K562 (cell line): ENCODE results near the gene CSNK1G1. TPM values are rescaled to one million over a fixed set of nuclear protein-coding genes. Genes with fewer than 3 reads are reported as not detected.
A peak's percentile ranks its signal among the peaks of the same experiment; 100 is the strongest.

Experiments used
- BHLHE40 ChIP-seq: IDR thresholded peaks from 2 replicates; pipeline ENCODE4 v1.6.1; 2011; ENCODE audit warnings: low read length, improper control_type of control experiment
- CHD1 ChIP-seq: fragments of 200-600 bp; sonication (generic); IDR thresholded peaks from one replicate; pipeline ENCODE4 v1.6.1; 2012; ENCODE audit warnings: mild to moderate bottlenecking, moderate library complexity, low read length, inconsistent platforms
- FOXK2 ChIP-seq, 2 experiments: fragments of 450-650 bp; IDR thresholded peaks in 1 of 2; conservative IDR thresholded peaks in 1 of 2; 2 replicates each; pipeline ENCODE4 v1.6.1; 2016; ENCODE audit warnings: low read depth in 2 of 2, mild to moderate bottlenecking in 1 of 2
- HDAC2 ChIP-seq: fragments of 450-650 bp; IDR thresholded peaks from 2 replicates; pipeline ENCODE4 v1.6.1; 2016; ENCODE audit warnings: mild to moderate bottlenecking
- HEY1 ChIP-seq: fragments of 250-450 bp; sonication (Bioruptor Pico); IDR thresholded peaks from 2 replicates; pipeline ENCODE4 v1.5.0; 2020; ENCODE audit warnings: mild to moderate bottlenecking, moderate library complexity, borderline replicate concordance
- HNRNPK ChIP-seq: fragments of 200-400 bp; formaldehyde crosslinking; IDR thresholded peaks from one replicate; pipeline ENCODE4 v1.6.1; 2018; ENCODE audit warnings: mild to moderate bottlenecking, low read depth, low read length; ENCODE audit not compliant: poor library complexity, severe bottlenecking
- MYC ChIP-seq, 2 experiments: fragments of 250-450 bp in 1 of 2; sonication (Bioruptor Pico) in 1 of 2; IDR thresholded peaks; 2 replicates each; pipeline versions ENCODE4 v1.5.1 to v1.6.1; 2012 to 2021; ENCODE audit warnings: low read depth in 2 of 2, borderline replicate concordance in 1 of 2, improper control_type of control experiment in 1 of 2, low read length in 1 of 2, mild to moderate bottlenecking in 1 of 2, moderate library complexity in 1 of 2
- NEUROD1 ChIP-seq: fragments of 150-350 bp; IDR thresholded peaks from 2 replicates; pipeline ENCODE4 v1.6.1; 2014; ENCODE audit warnings: borderline replicate concordance, low read length, low read depth; ENCODE audit not compliant: partially characterized antibody
- PHB ChIP-seq: fragments of 250-450 bp; sonication (Bioruptor Pico); IDR thresholded peaks from 2 replicates; pipeline ENCODE4 v1.5.0; 2021
- POLR2AphosphoS5 ChIP-seq: IDR thresholded peaks from 2 replicates; pipeline ENCODE4 v1.6.1; 2011; ENCODE audit warnings: mild to moderate bottlenecking, low read depth, low read length, moderate library complexity; ENCODE audit not compliant: control insufficient read depth, insufficient read depth
- RBM15 ChIP-seq: fragments of 200-400 bp; formaldehyde crosslinking; IDR thresholded peaks from 2 replicates; pipeline ENCODE4 v1.6.1; 2018; ENCODE audit warnings: mild to moderate bottlenecking, low read length, moderate library complexity; ENCODE audit not compliant: insufficient read depth
- SAP30 ChIP-seq: fragments of 200-600 bp; sonication (generic); IDR thresholded peaks from 2 replicates; pipeline ENCODE4 v1.6.1; 2012; ENCODE audit warnings: borderline replicate concordance, low read depth, mild to moderate bottlenecking, moderate library complexity, low read length, control low read depth, inconsistent platforms; ENCODE audit not compliant: insufficient read depth, poor library complexity, severe bottlenecking
- SP2 ChIP-seq: IDR thresholded peaks from 2 replicates; pipeline ENCODE4 v1.6.1; 2011; ENCODE audit warnings: mild to moderate bottlenecking, low read depth, low read length, moderate library complexity; ENCODE audit not compliant: poor library complexity, severe bottlenecking; ENCODE audit errors: extremely low read depth
- TAF1 ChIP-seq: IDR thresholded peaks from 2 replicates; pipeline ENCODE4 v1.6.1; 2011; ENCODE audit warnings: mild to moderate bottlenecking, low read length, moderate library complexity; ENCODE audit not compliant: insufficient read depth, control insufficient read depth, severe bottlenecking; ENCODE audit errors: extremely low read depth
- TEAD2 ChIP-seq: fragments of 450-650 bp; IDR thresholded peaks from 2 replicates; pipeline ENCODE4 v1.6.1; 2016; ENCODE audit warnings: missing genetic modification characterization, control low read depth, missing compliant biosample characterization
- YY1 ChIP-seq, 3 experiments: IDR thresholded peaks; 2 replicates each; pipeline ENCODE4 v1.6.1; 2011; ENCODE audit warnings: low read length in 2 of 3, mild to moderate bottlenecking in 2 of 3, moderate library complexity in 2 of 3, borderline replicate concordance in 1 of 3, control low read depth in 1 of 3, low read depth in 1 of 3; ENCODE audit not compliant: insufficient read depth in 3 of 3, insufficient replicate concordance in 2 of 3, control insufficient read depth in 1 of 3, insufficient read length in 1 of 3; ENCODE audit errors: extremely low read depth in 1 of 3
- ZBTB17 ChIP-seq: fragments of 450-650 bp; formaldehyde crosslinking; IDR thresholded peaks from 2 replicates; pipeline ENCODE4 v1.4.0; 2020; ENCODE audit warnings: mild to moderate bottlenecking
- ZKSCAN8 ChIP-seq: fragments of 200-800 bp; sonication (Bioruptor generic); IDR thresholded peaks from 2 replicates; pipeline ENCODE4 v1.6.1; 2016; ENCODE audit warnings: missing genetic modification characterization, missing compliant biosample characterization
- ZNF12 ChIP-seq: sonication (generic); formaldehyde crosslinking; IDR thresholded peaks from 2 replicates; pipeline ENCODE4 v1.4.0; 2020; ENCODE audit warnings: mild to moderate bottlenecking, missing genetic modification reagents
- ZNF146 ChIP-seq: IDR thresholded peaks from one replicate; pipeline ENCODE4 v1.6.1; 2018; ENCODE audit warnings: missing compliant biosample characterization; ENCODE audit not compliant: unreplicated experiment
- polyA plus RNA-seq, 8 experiments: library from polyadenylated mRNA; depleted of rRNA in 4 of 8; stranded (reverse) in 5 of 8; unstranded in 3 of 8; fragments of >200 nt; fragmentation: Nextera tagmentation in 2 of 8; fragmentation: Illumina TruSeq in 1 of 8; extraction: Ambion mirVana in 2 of 8; extraction: Trizol in 1 of 8; gene quantifications; 2 replicates each; pipeline versions ENCODE4 v1.2.1 to v1.2.3, GENCODE V29; 2011 to 2014; ENCODE audit warnings: inconsistent platforms in 1 of 8, missing spikeins in 1 of 8
- total RNA-seq, 7 experiments: library from RNA; depleted of rRNA in 6 of 7; stranded (reverse); fragments of >200 nt in 6 of 7; fragmentation: Illumina TruSeq in 2 of 7; extraction: Trizol in 2 of 7; gene quantifications; 2 replicates each; pipeline versions ENCODE4 v1.2.1 to v1.2.3, GENCODE V29; 2011 to 2021; ENCODE audit warnings: low replicate concordance in 1 of 7
- TF ChIP-seq, protein P1 (sequence below): sonication (generic); formaldehyde crosslinking; IDR thresholded peaks from 2 replicates; pipeline ENCODE4 v1.8.0; 2022; ENCODE audit warnings: missing genetic modification reagents, mild to moderate bottlenecking, moderate library complexity, borderline replicate concordance
- TF ChIP-seq, protein P2 (sequence below), 2 experiments: fragments of 250-450 bp in 1 of 2; fragments of 450-650 bp in 1 of 2; sonication (Bioruptor Pico) in 1 of 2; IDR thresholded peaks; 2 replicates each; pipeline versions ENCODE4 v1.6.1 to v1.8.0; 2016 to 2021; ENCODE audit warnings: mild to moderate bottlenecking in 2 of 2, moderate library complexity in 2 of 2, missing compliant biosample characterization in 1 of 2, missing genetic modification characterization in 1 of 2
- TF ChIP-seq, protein P3 (sequence below), 2 experiments: fragments of 450-650 bp in 1 of 2; sonication (generic) in 1 of 2; formaldehyde crosslinking; conservative IDR thresholded peaks; 2 replicates each; pipeline versions ENCODE4 v1.4.0 to v1.8.1; 2020 to 2022; ENCODE audit warnings: mild to moderate bottlenecking in 1 of 2, missing genetic modification reagents in 1 of 2

CSNK1G1 gene
- total and polyA plus RNA-seq, 9 of the 15 experiments (the other 6 are each of a cell fraction or from before 2014, with no cell fraction given) = 4.5 to 18.5 (median 9.5) TPM

DNA sequence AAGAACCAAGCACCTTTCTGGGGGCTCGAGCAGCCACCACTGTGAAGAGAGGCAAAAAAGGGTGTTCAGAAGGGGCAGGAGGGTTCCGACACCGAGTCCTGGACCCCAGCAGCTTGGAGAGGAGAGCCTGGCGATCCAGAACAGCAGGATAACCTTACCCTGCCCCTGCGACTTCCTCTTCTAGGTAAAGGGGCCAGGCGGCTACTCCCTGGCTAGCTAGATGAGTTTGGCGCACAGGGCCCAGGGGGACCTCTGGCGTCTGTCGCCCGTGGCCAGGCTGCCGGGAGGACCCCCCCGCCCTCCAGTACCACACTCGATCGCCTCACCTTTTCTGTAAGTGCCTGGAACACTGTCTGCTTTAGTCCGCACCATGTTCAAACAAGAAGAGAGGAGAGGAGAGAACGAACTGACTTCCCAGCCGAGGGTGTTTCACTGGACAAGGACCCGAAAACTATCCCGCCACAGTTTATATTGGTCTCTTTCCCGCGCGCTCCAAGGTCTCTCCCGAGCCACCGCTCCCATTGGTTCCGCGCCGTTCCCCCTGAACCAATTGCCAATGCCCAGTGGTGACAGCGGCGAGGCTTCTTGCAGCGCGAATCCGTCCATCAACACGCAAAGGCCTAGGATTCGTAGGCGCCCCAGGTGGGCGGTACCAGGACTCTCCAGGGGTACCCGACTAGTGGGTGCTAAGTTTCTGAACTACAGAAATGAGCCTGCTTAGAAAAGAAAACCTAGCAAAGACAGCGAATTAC is 25.2 kb upstream of the CSNK1G1 start, which contains the start of gene PCLAF (continued):
- TF ChIP-seq ZNF146 (CRISPR knock-in tag) (no peak), TEAD2 (tag) (no peak), MYC (IDR thresholded peaks at IDR 0.05; ENCODE audit: low read depth, low read length) (peak; percentile 30; the same call in 1 of the 2 replicates), MYC (CRISPR knock-in tag; IDR thresholded peaks at IDR 0.05; ENCODE audit: borderline replicate concordance, low read depth) (no peak), POLR2AphosphoS5 (peak; percentile 95), HNRNPK (no peak), RBM15 (no peak), SP2 (peak; percentile 87), CHD1 (peak; percentile 36), ZBTB17 (CRISPR knock-in tag) (no peak), TAF1 (peak; percentile 84), HEY1 (CRISPR knock-in tag) (no peak), YY1 (IDR thresholded peaks at IDR 0.05; ENCODE audit: borderline replicate concordance in 1 of 3, control insufficient read depth in 1 of 3, extremely low read depth in 1 of 3, insufficient read depth in 3 of 3, insufficient read length in 1 of 3, insufficient replicate concordance in 2 of 3, low read depth in 1 of 3, low read length in 2 of 3) (peak in 1 of 3 experiments; percentile 13), PHB (CRISPR knock-in tag) (no peak), ZKSCAN8 (CRISPR knock-in tag) (no peak), HDAC2 (0 out of 2 replicates have a peak, but pooled peaks have one; percentile 26), NEUROD1 (peak; percentile 97), BHLHE40 (no peak), ZNF12 (CRISPR knock-in tag) (no peak), SAP30 (peak; percentile 86), FOXK2 (conservative IDR thresholded peaks at IDR 0.05 in 1 of 2, IDR thresholded peaks at IDR 0.05 in 1 of 2; ENCODE audit: low read depth in 2 of 2) (peak; percentile 66 to 78; a peak in 2 of 4 replicates)
- TF ChIP-seq, protein P1, sequence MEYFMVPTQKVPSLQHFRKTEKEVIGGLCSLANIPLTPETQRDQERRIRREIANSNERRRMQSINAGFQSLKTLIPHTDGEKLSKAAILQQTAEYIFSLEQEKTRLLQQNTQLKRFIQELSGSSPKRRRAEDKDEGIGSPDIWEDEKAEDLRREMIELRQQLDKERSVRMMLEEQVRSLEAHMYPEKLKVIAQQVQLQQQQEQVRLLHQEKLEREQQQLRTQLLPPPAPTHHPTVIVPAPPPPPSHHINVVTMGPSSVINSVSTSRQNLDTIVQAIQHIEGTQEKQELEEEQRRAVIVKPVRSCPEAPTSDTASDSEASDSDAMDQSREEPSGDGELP (CRISPR knock-in tag) = peak; percentile 69; the same call in 1 of the 2 replicates
- TF ChIP-seq, protein P2, sequence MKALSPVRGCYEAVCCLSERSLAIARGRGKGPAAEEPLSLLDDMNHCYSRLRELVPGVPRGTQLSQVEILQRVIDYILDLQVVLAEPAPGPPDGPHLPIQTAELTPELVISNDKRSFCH (CRISPR knock-in tag; IDR thresholded peaks at IDR 0.05) = no peak
- TF ChIP-seq, protein P2 (tag; IDR thresholded peaks at IDR 0.05) = peak; percentile 31; the same call in 1 of the 2 replicates
- TF ChIP-seq, protein P3, sequence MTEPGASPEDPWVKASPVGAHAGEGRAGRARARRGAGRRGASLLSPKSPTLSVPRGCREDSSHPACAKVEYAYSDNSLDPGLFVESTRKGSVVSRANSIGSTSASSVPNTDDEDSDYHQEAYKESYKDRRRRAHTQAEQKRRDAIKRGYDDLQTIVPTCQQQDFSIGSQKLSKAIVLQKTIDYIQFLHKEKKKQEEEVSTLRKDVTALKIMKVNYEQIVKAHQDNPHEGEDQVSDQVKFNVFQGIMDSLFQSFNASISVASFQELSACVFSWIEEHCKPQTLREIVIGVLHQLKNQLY (CRISPR knock-in tag; conservative IDR thresholded peaks at IDR 0.05) = no peak
